ENCODE results near the gene PPM1M.

Gene PPM1M

DNA sequence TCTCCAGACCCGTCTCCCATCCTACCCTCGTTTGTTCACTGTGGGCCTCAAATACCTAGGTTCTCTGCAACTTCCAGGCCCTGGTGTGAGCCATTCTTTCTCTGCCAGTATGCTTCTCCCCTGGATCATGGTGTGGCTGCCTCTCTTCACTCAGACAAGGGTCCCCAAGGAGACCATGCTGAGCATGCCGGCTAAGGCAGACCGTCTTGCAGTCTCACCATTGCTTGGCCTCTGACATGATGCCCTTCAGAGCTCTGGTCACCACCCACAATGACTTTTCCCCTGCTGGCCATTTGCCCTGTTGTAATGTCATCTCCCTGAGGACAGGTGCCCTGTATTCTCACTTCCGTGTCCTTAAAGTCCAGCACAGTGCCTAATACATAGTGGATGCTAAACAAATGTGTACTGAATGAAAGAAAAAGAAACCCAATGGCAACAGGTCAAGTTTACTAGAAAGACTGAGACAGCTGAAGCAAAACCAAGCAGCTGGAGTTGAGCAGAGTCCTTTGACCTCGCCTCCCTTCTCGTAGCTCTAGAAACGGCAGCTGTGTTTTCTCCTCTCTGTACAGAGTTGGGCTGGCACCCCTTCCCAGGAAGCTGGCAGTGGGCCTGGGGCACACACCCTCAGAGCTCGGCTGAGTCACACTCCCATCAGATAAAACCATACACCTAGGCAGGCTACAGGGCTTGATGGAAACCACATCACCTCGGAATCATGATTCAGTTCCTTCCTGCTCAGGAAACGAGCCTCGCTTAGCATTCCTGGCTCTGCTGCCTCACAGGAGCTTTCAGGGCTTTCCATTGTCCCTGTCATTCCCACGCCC, 28.8 kb upstream of the PPM1M start:
- ATAC-seq: peak; percentile 74

DNA sequence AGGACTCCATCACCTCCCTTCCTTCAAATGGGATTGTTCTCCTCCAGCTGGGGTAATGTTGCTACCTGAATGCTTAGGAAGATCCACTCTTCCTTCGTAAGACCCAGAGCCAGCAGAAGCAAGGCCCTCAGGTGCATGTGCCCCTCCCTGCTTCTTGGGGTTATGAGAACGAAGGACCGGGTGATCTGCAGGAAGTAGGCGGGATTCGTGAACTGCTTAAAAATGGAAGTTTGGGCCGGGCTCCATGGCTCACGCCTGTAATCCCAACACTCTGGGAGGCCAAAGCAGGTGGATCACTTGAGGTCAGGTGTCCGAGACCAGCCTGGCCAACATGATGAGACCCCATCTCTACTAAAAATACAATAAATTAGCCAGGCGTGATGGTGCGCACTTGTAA, 28.2 kb upstream of the PPM1M start:
- no peak for ATAC-seq

- no peak for ATAC-seq
Observed at GRCh38 chr3:52218026-52218425, 27.5 kb upstream of the PPM1M start.

GRCh38 chr3:52218454-52218853, 27.1 kb upstream of the PPM1M start:
- ATAC-seq: peak in 1 of 2 donors; percentile 27

DNA sequence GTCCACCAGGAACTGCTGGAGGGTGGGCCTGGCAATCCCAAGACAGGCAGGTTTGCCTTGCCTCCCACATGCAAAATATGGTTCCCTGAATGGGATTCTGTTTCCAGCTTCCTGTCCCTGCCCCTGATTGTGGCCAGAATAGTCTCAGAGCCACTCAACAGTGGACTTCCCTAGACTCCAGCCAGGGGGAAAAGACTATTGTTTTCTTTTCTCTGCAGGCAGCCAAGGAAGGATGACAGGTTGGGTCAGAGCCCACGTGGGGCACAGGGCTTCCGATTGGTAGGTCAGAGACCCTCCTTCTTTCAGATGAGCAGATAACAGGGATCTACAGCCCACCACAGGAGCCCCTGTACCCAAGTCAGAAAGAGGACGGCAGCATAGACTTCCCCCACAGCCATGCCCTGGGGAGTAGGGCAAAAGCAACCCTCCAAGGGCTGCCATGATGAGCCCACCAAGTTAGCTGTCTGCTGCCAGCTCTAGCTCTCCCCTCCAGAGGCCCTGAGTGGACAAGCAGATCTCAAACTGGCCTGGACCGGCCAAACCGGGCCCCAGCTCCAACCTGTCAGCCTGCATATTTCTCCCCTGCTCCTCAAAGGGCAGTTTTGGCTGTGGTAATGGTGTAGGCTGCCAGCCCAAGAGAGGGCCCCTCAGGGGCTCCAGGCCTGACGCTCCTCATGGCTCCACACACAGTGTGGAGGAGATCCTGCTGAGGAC, 26.5 kb upstream of the PPM1M start:
- no peak for ATAC-seq

GRCh38 chr3:52220380-52221026, 25.1 kb upstream of the PPM1M start:
- peak; percentile 73 to 74 for ATAC-seq

DNA sequence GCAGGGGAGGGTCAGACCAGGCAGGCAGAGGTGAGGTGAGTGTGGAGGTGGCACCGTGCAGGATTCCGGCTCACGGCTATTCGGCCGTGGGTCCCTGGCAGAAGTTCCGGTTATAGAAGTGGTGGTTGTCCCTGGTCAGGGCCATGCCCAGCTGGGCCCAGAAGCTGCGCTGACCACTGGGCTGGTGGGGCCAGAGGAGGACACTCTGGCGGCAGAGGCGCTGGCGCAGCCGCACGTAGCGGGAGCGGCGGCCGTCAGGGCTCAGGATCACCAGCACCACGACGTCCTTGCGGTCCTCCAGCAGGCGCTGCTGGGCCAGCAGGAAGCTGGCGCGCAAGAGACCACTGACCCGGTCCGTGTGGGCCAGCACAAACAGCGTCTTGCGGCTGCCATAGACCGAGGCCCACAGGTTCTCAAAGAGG, 24.4 kb upstream of the PPM1M start:
- ATAC-seq: no peak

DNA sequence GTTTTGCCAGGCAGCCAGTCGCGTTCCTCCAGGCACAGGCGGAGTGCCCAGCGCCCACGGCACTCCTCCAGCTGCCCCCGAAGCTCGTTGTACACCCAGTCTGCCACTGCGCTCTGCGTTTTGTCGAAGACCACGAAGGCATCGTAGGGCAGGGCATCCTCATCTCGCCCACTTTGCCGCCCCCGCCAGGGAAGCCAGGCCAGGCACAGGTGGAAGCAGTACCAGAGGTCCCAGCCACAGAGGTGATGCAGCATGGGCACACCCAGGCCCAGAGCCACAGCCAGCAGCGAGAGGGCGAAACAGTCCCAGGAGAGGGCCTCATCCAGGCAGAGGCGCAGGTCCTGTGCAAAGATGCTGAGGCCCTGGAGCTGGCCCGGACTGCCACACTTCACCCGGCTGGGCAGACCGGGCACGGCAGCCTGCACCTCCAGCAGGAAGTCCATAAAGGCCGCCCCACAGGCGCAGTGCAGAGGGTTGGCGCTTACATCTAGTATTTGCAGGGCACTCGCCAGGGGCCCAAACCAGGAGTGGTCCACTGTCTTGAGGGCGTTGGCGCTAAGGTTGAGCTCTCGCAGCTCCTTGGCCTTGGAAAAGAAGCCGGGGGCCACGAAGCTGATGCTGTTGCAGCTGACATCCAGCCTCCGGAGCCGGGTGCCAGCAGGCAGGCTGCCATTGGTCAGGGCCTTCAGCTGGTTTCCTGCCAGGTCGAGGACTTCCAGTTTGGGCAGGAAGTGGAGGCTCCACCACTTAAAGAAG, 23.8 kb upstream of the PPM1M start:
- peak; percentile 29 to 43 for ATAC-seq

GRCh38 chr3:52222319-52223221, 23.0 kb upstream of the PPM1M start:
- ATAC-seq: no peak

- ATAC-seq: no peak
Observed at GRCh38 chr3:52223449-52224408, 21.8 kb upstream of the PPM1M start.

DNA sequence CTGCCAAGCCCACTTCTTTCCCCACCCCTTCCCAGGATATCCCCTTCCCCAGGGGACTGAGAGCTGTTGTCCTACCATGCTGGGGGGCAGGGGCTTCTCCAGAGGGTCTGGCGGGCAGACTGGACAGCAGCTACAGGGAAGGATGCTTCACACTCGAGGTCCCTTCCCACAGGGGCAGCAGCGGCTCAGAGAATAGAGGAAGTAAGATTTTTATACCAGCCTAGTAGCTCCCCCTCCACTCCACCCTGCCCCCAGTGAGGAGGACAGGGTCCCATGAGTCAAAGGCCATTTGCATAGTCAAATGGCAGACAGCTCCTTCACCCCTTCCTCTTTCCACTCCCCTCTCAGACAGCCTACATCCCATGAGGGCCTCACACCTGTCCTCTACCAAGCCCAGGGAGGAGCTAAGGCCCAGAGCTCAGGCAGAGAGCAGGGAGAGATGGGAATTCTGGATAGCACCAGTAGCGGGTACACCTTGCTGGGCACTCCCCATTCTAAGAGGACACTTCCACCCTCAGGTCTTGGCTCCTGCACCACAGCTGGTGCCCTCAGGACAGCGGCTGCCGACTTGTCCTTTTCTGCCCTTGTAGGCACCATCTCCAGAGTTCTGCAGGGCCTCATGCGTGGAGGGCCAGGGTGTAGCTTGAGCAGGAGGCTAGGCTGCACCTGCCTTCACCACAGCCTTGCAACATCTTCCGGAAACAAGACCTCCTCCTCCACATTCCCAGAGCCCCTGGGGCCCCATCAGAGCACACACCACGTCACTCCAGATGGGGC, 19.9 kb upstream of the PPM1M start, which contains the start of gene TLR9:
Gene TLR9, minus strand, starts transcription at position 194 of the 777 bp plus-strand sequence. Its CDS starts 116 bp downstream, at position 78.
- peak; percentile 54 to 60 for ATAC-seq

DNA sequence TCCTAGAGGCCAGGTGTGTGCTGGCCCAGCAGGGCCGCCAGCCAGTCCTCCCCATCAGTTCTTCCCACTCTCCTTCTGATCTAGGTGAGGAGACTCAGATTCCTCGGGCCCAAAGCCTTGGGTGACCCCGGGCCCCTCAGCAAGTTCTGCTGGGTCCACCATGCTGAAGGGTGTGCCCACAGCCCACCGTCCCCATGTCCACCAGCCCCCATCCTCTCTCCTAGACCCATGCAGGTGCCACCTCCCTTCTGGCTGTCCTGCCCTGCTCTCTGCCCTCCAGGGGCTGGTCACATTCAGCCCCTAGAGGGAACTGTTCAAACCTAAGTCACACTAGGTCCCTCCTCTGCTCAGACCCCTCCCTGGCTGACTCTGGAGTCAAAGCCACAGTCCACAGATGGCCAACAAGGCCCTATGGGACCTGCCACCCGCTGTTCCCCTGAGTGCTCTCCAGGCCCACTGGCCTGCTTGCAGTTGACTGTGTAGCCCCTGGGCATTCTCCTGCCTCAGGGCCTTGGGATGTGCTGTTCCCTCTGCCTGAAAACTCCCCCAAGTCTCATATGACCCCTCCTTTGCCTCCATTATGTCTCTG, 19.2 kb upstream of the PPM1M start:
- ATAC-seq: no peak

GRCh38 chr3:52227117-52227516, 18.4 kb upstream of the PPM1M start:
- no peak for ATAC-seq

DNA sequence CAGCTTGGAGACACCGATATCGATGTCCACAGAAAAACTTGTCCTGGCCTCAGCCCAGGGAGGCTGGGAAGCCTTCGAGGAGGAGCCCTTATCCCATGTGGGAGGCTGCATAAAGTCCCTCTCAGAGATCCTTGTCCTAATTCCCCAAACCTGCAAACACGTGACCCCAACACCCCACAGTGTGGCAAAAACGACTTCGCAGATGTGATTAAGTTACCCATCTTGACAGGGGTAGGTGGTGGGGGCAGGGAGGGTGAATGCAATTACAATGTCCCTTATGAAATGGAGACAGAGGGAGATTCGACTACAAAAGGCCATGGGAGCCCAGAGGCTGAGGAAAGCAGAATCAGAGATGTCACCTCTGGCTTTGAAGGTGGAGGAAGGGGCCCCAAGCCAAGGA, 17.8 kb upstream of the PPM1M start:
- ATAC-seq: no peak

DNA sequence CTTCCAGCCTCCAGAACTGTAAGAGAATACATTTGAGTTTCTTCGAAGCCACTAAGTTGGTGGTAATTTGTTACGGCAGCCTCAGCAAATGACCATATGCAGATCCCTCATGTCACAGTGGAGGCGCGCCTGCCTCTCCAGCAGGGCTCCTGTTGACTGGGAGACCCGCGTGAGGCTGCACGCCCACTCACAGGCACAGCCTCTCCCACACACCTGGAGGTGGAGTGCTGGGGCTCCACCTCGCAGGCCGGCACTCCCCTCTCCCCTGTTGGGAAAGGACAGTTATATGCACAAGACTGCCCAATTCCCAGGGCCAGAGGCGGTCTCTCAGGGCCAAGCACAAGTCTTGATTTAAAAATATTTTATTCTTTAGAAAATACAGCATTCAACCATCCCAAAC, 17.3 kb upstream of the PPM1M start:
- no peak for ATAC-seq

- no peak for ATAC-seq
Observed at GRCh38 chr3:52228751-52229291, 16.7 kb upstream of the PPM1M start.

DNA sequence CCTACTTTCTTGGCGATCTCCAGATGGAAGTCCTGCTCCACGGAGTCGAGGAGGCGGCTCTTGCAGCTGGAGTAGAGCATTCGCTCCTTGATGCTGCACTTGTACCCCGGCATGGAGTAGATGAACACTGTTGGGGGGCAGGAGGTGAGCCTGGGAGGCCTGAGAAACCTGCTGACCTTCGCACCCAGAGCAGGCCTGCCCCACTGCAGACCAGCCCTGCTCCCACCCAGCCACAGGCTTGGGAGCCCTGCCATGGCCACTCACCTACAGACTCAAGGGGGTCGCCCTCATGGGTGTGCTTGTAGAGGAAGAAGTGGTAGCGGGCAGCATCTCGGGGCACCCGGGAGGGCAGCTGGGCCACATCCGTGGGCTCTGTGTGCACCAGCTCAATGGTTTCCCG, 15.9 kb upstream of the PPM1M start:
- no peak for ATAC-seq

DNA sequence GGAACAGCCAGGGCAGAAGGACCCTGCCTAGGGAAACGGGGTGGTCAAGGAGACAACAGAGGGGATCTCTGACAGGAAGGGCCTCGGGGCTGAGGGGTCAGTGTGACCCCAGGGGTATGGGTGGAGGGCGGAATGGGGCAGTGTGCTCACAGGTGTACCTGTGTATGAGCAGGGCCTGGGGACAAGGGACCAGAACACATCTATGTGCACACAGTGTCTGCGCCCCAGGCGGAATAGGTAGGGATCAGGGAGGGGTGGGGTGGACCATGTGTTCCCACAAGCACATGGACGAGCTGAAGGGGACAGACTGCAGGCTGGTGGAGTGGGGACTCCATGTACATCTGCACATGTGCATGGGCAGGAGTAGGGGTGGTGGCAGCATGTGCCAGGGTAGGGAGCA, 15.1 kb upstream of the PPM1M start:
- ATAC-seq: no peak
